H1 (cell line): ENCODE measurements around the gene AHRR. TPM values are rescaled to one million over a fixed set of nuclear protein-coding genes. Genes with fewer than 3 reads are reported as not detected.

Experiments
- CTCF ChIA-PET: fragments of 300-600 bp; sonication (Branson Sonifier 250); formaldehyde crosslinking; loops from one replicate; lab custom pipeline; 2021; ENCODE audit not compliant: partially characterized antibody; lab: Charles Lee
- POLR2A ChIA-PET: fragments of 300-600 bp; sonication (Branson Sonifier 250); formaldehyde crosslinking; loops from one replicate; lab custom pipeline; 2021; ENCODE audit warnings: inconsistent platforms; ENCODE audit not compliant: partially characterized antibody; lab: Charles Lee
- DNase-seq, 2 experiments: peaks; one replicate each; pipeline versions ENCODE4 v3.0.0 to v3.0.0-alpha.2; 2010 to 2022; ENCODE audit warnings: low spot score in 2 of 2, low read depth in 1 of 2, mixed read lengths in 1 of 2
- FAIRE-seq: peaks from 2 replicates; lab custom pipeline; 2011; peaks lifted over from hg19 to GRCh38; lab: Jason Lieb, UNC
- H2AFZ ChIP-seq: 2 replicates; pipeline ENCODE4 v1.8.1; 2012; ENCODE audit warnings: low read length, inconsistent platforms
- H2AK5ac ChIP-seq: 2 replicates; pipeline ENCODE4 v1.6.1; 2013; ENCODE audit warnings: low read depth, low read length
- H2BK120ac ChIP-seq: replicated peaks from 2 replicates; pipeline ENCODE3; 2013; ENCODE audit warnings: low read depth, low read length, inconsistent platforms
- H2BK12ac ChIP-seq: 2 replicates; pipeline ENCODE4 v1.6.1; 2013; ENCODE audit warnings: low read depth, low read length
- H2BK15ac ChIP-seq: 2 replicates; pipeline ENCODE4 v1.6.1; 2013; ENCODE audit warnings: low read length
- H2BK20ac ChIP-seq: 2 replicates; pipeline ENCODE4 v1.6.1; 2013; ENCODE audit warnings: low read length
- H2BK5ac ChIP-seq: 2 replicates; pipeline ENCODE4 v1.6.1; 2013; ENCODE audit warnings: low read depth, low read length
- H3K14ac ChIP-seq: 2 replicates; pipeline ENCODE4 v1.6.1; 2013; ENCODE audit warnings: inconsistent platforms; ENCODE audit not compliant: insufficient read length
- H3K18ac ChIP-seq: 2 replicates; pipeline ENCODE4 v1.6.1; 2013; ENCODE audit warnings: low read length; ENCODE audit errors: extremely low read depth
- H3K23ac ChIP-seq: 2 replicates; pipeline ENCODE4 v1.6.1; 2013; ENCODE audit warnings: inconsistent platforms; ENCODE audit not compliant: insufficient read length
- H3K23me2 ChIP-seq: 2 replicates; pipeline ENCODE4 v1.6.1; 2013; ENCODE audit warnings: low read depth, low read length
- H3K27ac ChIP-seq: 2 replicates; pipeline ENCODE4 v1.6.1; 2011; ENCODE audit warnings: low read depth, low read length, inconsistent platforms
- H3K27me3 ChIP-seq, 4 experiments: replicated peaks in 1 of 4; 1 replicate in 1 of 4; 2 replicates in 3 of 4; pipeline versions ENCODE4 v1.6.1 to v1.8.1; 2011 to 2013; ENCODE audit warnings: low read length in 3 of 4, mild to moderate bottlenecking in 3 of 4, inconsistent platforms in 2 of 4, mixed read lengths in 2 of 4, moderate library complexity in 1 of 4; ENCODE audit not compliant: control insufficient read depth in 3 of 4, insufficient read depth in 3 of 4; ENCODE audit errors: extremely low read depth in 1 of 4
- H3K36me3 ChIP-seq, 4 experiments: 2 replicates each; pipeline versions ENCODE4 v1.6.1 to v1.8.1; 2011 to 2013; ENCODE audit warnings: mild to moderate bottlenecking in 4 of 4, low read length in 3 of 4, moderate library complexity in 2 of 4, control low read depth in 1 of 4, inconsistent platforms in 1 of 4; ENCODE audit not compliant: insufficient read depth in 4 of 4, control insufficient read depth in 2 of 4
- H3K4ac ChIP-seq: replicated peaks from 2 replicates; pipeline ENCODE3; 2013; ENCODE audit warnings: low read length, low read depth, mixed read lengths, inconsistent platforms; ENCODE audit not compliant: insufficient read length
- H3K4me1 ChIP-seq, 4 experiments: replicated peaks in 1 of 4; 1 replicate in 1 of 4; 2 replicates in 3 of 4; pipeline versions ENCODE4 v1.6.1 to v1.8.1; 2011 to 2013; ENCODE audit warnings: low read length in 3 of 4, inconsistent platforms in 2 of 4, mixed read lengths in 1 of 4; ENCODE audit not compliant: insufficient read depth in 4 of 4, control insufficient read depth in 3 of 4
- H3K4me2 ChIP-seq, 2 experiments: 2 replicates each; pipeline versions ENCODE4 v1.6.1 to v1.8.1; 2011 to 2013; ENCODE audit warnings: low read depth in 2 of 2, low read length in 2 of 2, control low read depth in 1 of 2, inconsistent platforms in 1 of 2, mild to moderate bottlenecking in 1 of 2; ENCODE audit not compliant: insufficient read depth in 1 of 2
- H3K4me3 ChIP-seq, 4 experiments: fragments of 200-600, 300-600 bp in 1 of 4; sonication (generic), shearing (Covaris generic), sonication (Bioruptor Twin) in 1 of 4; 2 replicates each; pipeline versions ENCODE4 v1.5.1 to v1.8.1; 2011 to 2016; ENCODE audit warnings: low read length in 4 of 4, low read depth in 3 of 4, control low read depth in 2 of 4, inconsistent platforms in 2 of 4, mild to moderate bottlenecking in 2 of 4, mixed read lengths in 1 of 4, moderate library complexity in 1 of 4; ENCODE audit not compliant: insufficient read depth in 2 of 4; ENCODE audit errors: extremely low read depth in 1 of 4
- H3K56ac ChIP-seq: replicated peaks from 2 replicates; pipeline ENCODE3; 2013; ENCODE audit warnings: low read depth, mild to moderate bottlenecking, mixed read lengths, low read length, inconsistent platforms; ENCODE audit not compliant: insufficient read length
- H3K79me1 ChIP-seq: 2 replicates; pipeline ENCODE4 v1.6.1; 2013; ENCODE audit warnings: low read depth, low read length, control low read depth
- H3K79me2 ChIP-seq, 2 experiments: 2 replicates each; pipeline versions ENCODE4 v1.6.1 to v1.8.1; 2012 to 2013; ENCODE audit warnings: low read length in 2 of 2, mild to moderate bottlenecking in 2 of 2, inconsistent platforms in 1 of 2; ENCODE audit not compliant: insufficient read depth in 2 of 2, control insufficient read depth in 1 of 2
- H3K9ac ChIP-seq, 4 experiments: replicated peaks in 1 of 4; 1 replicate in 1 of 4; 2 replicates in 3 of 4; pipeline versions ENCODE4 v1.6.1 to v1.8.1; 2011 to 2013; ENCODE audit warnings: low read depth in 3 of 4, low read length in 3 of 4, control low read depth in 2 of 4, mild to moderate bottlenecking in 2 of 4, moderate library complexity in 2 of 4, inconsistent platforms in 1 of 4; ENCODE audit errors: extremely low read depth in 1 of 4
- H3K9me3 ChIP-seq, 2 experiments: 2 replicates each; pipeline versions ENCODE4 v1.6.1 to v1.8.1; 2012 to 2013; ENCODE audit warnings: mild to moderate bottlenecking in 2 of 2, moderate library complexity in 2 of 2, control low read depth in 1 of 2, inconsistent platforms in 1 of 2, low read depth in 1 of 2, low read length in 1 of 2, mixed read lengths in 1 of 2; ENCODE audit not compliant: insufficient read depth in 2 of 2
- H4K20me1 ChIP-seq, 2 experiments: replicated peaks in 1 of 2; 2 replicates each; pipeline versions ENCODE3 to v1.8.1; 2011 to 2013; ENCODE audit warnings: inconsistent platforms in 2 of 2, low read length in 2 of 2, mild to moderate bottlenecking in 1 of 2; ENCODE audit not compliant: insufficient read depth in 2 of 2, control insufficient read depth in 1 of 2
- H4K5ac ChIP-seq: 2 replicates; pipeline ENCODE4 v1.6.1; 2013; ENCODE audit warnings: low read length, low read depth, mixed read lengths, inconsistent platforms; ENCODE audit not compliant: insufficient read length
- H4K8ac ChIP-seq: 2 replicates; pipeline ENCODE4 v1.8.0; 2013; ENCODE audit warnings: mild to moderate bottlenecking, moderate library complexity, low read length, inconsistent platforms; ENCODE audit not compliant: insufficient read depth; ENCODE audit errors: extremely low read depth
- H4K91ac ChIP-seq: replicated peaks from 2 replicates; pipeline ENCODE3; 2013; ENCODE audit warnings: low read length, mixed read lengths, inconsistent platforms; ENCODE audit not compliant: insufficient read length
- CHD2 ChIP-seq: IDR thresholded peaks from 2 replicates; pipeline ENCODE4 v1.6.1; 2012; ENCODE audit warnings: low read length, improper control_type of control experiment
- CTCF ChIP-seq, 3 experiments: IDR thresholded peaks; 1 replicate in 2 of 3; 2 replicates in 1 of 3; pipeline versions ENCODE4 v1.5.1 to v1.6.1; 2011; ENCODE audit warnings: low read length in 3 of 3, mild to moderate bottlenecking in 3 of 3, inconsistent platforms in 2 of 3, low read depth in 1 of 3, moderate library complexity in 1 of 3; ENCODE audit not compliant: insufficient read depth in 1 of 3; ENCODE audit errors: control extremely low read depth in 1 of 3
- POLR2AphosphoS5 ChIP-seq: IDR thresholded peaks from 2 replicates; pipeline ENCODE4 v1.6.1; 2011; ENCODE audit warnings: low read depth, low read length
- WGBS, 2 experiments: shearing (Covaris generic) in 1 of 2; methylation state at CpG; one replicate each; pipeline versions ENCODE4 v1.1.6 to v1.1.7; 2013 to 2015; ENCODE audit warnings: low lambda C conversion rate in 2 of 2, mixed read lengths in 2 of 2, inconsistent platforms in 1 of 2, low coverage in 1 of 2, missing lambda C conversion rate in 1 of 2; ENCODE audit not compliant: insufficient replicate concordance in 2 of 2, insufficient coverage in 1 of 2, insufficient read length in 1 of 2; ENCODE audit errors: extremely low coverage in 1 of 2, missing lambda C conversion rate in 1 of 2; 5-methylcytosine and 5-hydroxymethylcytosine counted together
- polyA plus RNA-seq, 7 experiments: library from polyadenylated mRNA; depleted of rRNA in 3 of 7; stranded (reverse) in 5 of 7; unstranded in 2 of 7; fragments of >200 nt in 5 of 7; fragments of 200-250 nt in 2 of 7; gene quantifications; 1 replicate in 5 of 7; 2 replicates in 1 of 7; 4 replicates in 1 of 7; pipeline versions ENCODE4 v1.2.1 to v1.2.3, GENCODE V29; 2011 to 2013; ENCODE audit warnings: missing spikeins in 2 of 7, mixed read lengths in 2 of 7
- total RNA-seq: library from RNA; stranded (reverse); fragmentation: NEBNext Ultra II Directional; extraction: Animal tissue kit (Norgen Biotek cat#: 25700); gene quantifications from 2 replicates; pipeline ENCODE4 v1.2.1, GENCODE V29; 2021

AHRR gene
- total and polyA plus RNA-seq, 2 of the 8 experiments (the other 6 are each of a cell fraction or from before 2014, with no cell fraction given), result 0.41 to 0.80 TPM

- Histone ChIP-seq H2BK120ac (no peak overlapping the region), H3K27me3 (peaks cover 13 to 35% (median 28%) of the 10 kb centered on the region in 4 experiments), H4K5ac (no peak overlapping the region), H2BK15ac (no peak overlapping the region), H3K36me3 (0 out of 8 replicates have a peak, but pooled peaks cover 0 to 1% (median 0%) of the 10 kb centered on the region in 4 experiments), H3K56ac (no peak overlapping the region), H3K23ac (no peak overlapping the region), H3K4me3 (peak overlapping the region; percentile 32 to 76 (median 39)), H3K14ac (no peak overlapping the region), H3K9me3 (no peaks in the 10 kb centered on the region), H2BK5ac (no peak overlapping the region), H3K79me1 (no peaks in the 10 kb centered on the region; the same call in 1 of the 2 replicates), H4K91ac (no peak overlapping the region), H3K27ac (no peak overlapping the region), H3K18ac (no peak overlapping the region; the same call in 1 of the 2 replicates), H3K79me2 (no peaks in the 10 kb centered on the region), H3K4me2 (peak overlapping the region; percentile 44 to 90), H3K9ac (no peak overlapping the region), H4K8ac (no peak overlapping the region; the same call in 1 of the 2 replicates), H2AFZ (no peak overlapping the region), H2BK12ac (no peak overlapping the region), H2AK5ac (no peak overlapping the region), H2BK20ac (no peak overlapping the region), H4K20me1 (peaks cover 4 to 23% of the 10 kb centered on the region in 2 experiments), H3K4ac (no peak overlapping the region), H3K4me1 (peaks cover 0 to 11% (median 6%) of the 10 kb centered on the region in 4 experiments; a peak in 4 of 7 replicates), H3K23me2 (peaks cover 15% of the 10 kb centered on the region; the same call in 1 of the 2 replicates)
- FAIRE-seq (no peak), DNase-seq (no peak)
- 21% methylated on average over 34 of the region's 50 CpGs; no CpG with 5 or more reads in 1 of the 2 experiments for WGBS, 2 experiments
- ChIA-PET CTCF (interaction anchor here (1.2 kb wide), 1 partner anchor 48 kb away, joined by 3 read pairs; no protein-coding TSS in a partner anchor), POLR2A (interaction anchor here (0.9 to 1.6 kb wide), 3 partner anchors 13 to 20 kb away, joined by 3 to 6 read pairs (median 4); no protein-coding TSS in a partner anchor)
- TF ChIP-seq CHD2 (no peak), CTCF (IDR thresholded peaks at IDR 0.05; ENCODE audit: control extremely low read depth in 1 of 3, insufficient read depth in 1 of 3, low read depth in 1 of 3, low read length in 3 of 3) (no peak), POLR2AphosphoS5 (no peak)
These were observed 153.5 kb downstream of the AHRR start for GRCh38 chr5:474840-475661.
